Mammary epithelial cell (primary cell): Measurements from ENCODE around the gene AQP7.

Experiments
- EZH2 ChIP-seq: IDR thresholded peaks from 2 replicates; pipeline ENCODE4 v1.6.1; 2012; ENCODE audit warnings: low read length, inconsistent platforms, borderline replicate concordance
- TF ChIP-seq, protein P1 (sequence below), 2 donors: IDR thresholded peaks in 1 of 2; conservative IDR thresholded peaks in 1 of 2; 2 replicates each; pipeline ENCODE4 v1.5.1; 2011 to 2012; ENCODE audit warnings: inconsistent platforms in 2 of 2, low read length in 2 of 2, mild to moderate bottlenecking in 2 of 2, control low read depth in 1 of 2, low read depth in 1 of 2; ENCODE audit not compliant: insufficient read depth in 1 of 2; ENCODE audit errors: extremely low read depth in 1 of 2

DNA sequence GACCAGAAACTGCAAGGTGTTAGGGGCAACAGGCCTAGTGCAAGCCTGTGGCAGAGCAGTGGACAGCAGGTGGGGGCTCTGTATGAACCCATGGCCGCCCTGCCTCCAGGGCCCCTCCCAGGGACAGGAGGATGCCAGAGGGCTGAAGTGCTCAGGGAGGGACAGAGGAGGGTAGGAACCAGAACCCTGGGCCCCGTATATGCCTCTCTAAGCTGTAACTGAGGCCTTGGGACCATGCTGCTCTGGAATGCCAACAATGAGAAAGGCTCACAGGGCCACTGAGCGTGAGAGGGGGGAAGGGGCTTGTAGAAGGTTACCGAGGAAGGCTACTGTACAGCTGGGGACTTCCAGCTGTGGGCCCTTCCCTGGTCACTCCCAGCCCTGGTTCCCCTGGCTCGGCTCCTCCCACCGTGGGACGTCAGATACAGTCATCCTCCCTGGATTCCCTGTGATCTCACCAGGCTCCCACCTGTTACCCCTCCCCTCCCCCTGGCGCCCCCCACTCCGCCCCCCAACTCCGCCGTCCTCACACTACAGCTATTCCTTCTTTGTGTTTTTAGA, 21.1 kb downstream of the AQP7 start:
- TF ChIP-seq, protein P1, sequence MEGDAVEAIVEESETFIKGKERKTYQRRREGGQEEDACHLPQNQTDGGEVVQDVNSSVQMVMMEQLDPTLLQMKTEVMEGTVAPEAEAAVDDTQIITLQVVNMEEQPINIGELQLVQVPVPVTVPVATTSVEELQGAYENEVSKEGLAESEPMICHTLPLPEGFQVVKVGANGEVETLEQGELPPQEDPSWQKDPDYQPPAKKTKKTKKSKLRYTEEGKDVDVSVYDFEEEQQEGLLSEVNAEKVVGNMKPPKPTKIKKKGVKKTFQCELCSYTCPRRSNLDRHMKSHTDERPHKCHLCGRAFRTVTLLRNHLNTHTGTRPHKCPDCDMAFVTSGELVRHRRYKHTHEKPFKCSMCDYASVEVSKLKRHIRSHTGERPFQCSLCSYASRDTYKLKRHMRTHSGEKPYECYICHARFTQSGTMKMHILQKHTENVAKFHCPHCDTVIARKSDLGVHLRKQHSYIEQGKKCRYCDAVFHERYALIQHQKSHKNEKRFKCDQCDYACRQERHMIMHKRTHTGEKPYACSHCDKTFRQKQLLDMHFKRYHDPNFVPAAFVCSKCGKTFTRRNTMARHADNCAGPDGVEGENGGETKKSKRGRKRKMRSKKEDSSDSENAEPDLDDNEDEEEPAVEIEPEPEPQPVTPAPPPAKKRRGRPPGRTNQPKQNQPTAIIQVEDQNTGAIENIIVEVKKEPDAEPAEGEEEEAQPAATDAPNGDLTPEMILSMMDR (conservative IDR thresholded peaks at IDR 0.05 in 1 of 2, IDR thresholded peaks at IDR 0.05 in 1 of 2; ENCODE audit: extremely low read depth in 1 of 2, insufficient read depth in 1 of 2, low read depth in 1 of 2, low read length in 2 of 2): no peak
- TF ChIP-seq EZH2: no peak
